GM21526 (cell line): ENCODE measurements around the gene SRGAP2C.
"Not testable (repeated sequence)": the region's sequence is repeated elsewhere in the genome, so short reads cannot be mapped to it uniquely, and the experiment has no call there.

Experiments
- ATAC-seq: cut with Tn5 transposase; IDR thresholded peaks from one replicate; pipeline ENCODE4 v1.9.1; 2021; ENCODE audit warnings: moderate library complexity; ENCODE audit not compliant: unreplicated experiment, low FRiP score

The SRGAP2C gene

GRCh38 chr1:121366171-121366570 lies 181.4 kb downstream of the SRGAP2C start:
- ATAC-seq, result not testable (repeated sequence)

GRCh38 chr1:121368910-121369309 lies 184.1 kb downstream of the SRGAP2C start:
- not testable (repeated sequence) for ATAC-seq

GRCh38 chr1:121369959-121370358 lies 185.2 kb downstream of the SRGAP2C start:
- not testable (repeated sequence) for ATAC-seq

GRCh38 chr1:121374851-121375367 lies 190.1 kb downstream of the SRGAP2C start:
- not testable (repeated sequence) for ATAC-seq

GRCh38 chr1:121376986-121377385 lies 192.2 kb downstream of the SRGAP2C start:
- not testable (repeated sequence) for ATAC-seq

- ATAC-seq, result not testable (repeated sequence)
Observed at GRCh38 chr1:121378757-121379156, 194.0 kb downstream of the SRGAP2C start.

- ATAC-seq, result not testable (repeated sequence)
Observed at GRCh38 chr1:121384754-121385153, 200.0 kb downstream of the SRGAP2C start.

GRCh38 chr1:121385162-121385561 lies 200.4 kb downstream of the SRGAP2C start:
- not testable (repeated sequence) for ATAC-seq

- not testable (repeated sequence) for ATAC-seq
Observed at GRCh38 chr1:121385563-121386288, 201.0 kb downstream of the SRGAP2C start.

GRCh38 chr1:121386319-121386948 lies 201.7 kb downstream of the SRGAP2C start:
- not testable (repeated sequence) for ATAC-seq

GRCh38 chr1:121389895-121390560 lies 205.3 kb downstream of the SRGAP2C start:
- not testable (repeated sequence) for ATAC-seq

GRCh38 chr1:121392130-121392529 lies 207.4 kb downstream of the SRGAP2C start:
- ATAC-seq, result not testable (repeated sequence)

- ATAC-seq, result not testable (repeated sequence)
Observed at GRCh38 chr1:121395718-121396201, 211.0 kb downstream of the SRGAP2C start.

- not testable (repeated sequence) for ATAC-seq
Observed at GRCh38 chr1:121396335-121397081, 211.7 kb downstream of the SRGAP2C start.

GRCh38 chr1:121397101-121397500 lies 212.3 kb downstream of the SRGAP2C start:
- not testable (repeated sequence) for ATAC-seq

GRCh38 chr1:121399193-121399592 lies 214.4 kb downstream of the SRGAP2C start:
- not testable (repeated sequence) for ATAC-seq

- ATAC-seq, result not testable (repeated sequence)
Observed at GRCh38 chr1:121400108-121400507, 215.3 kb downstream of the SRGAP2C start.

GRCh38 chr1:121400541-121401310 lies 216.0 kb downstream of the SRGAP2C start:
- ATAC-seq, result not testable (repeated sequence)

GRCh38 chr1:121401375-121401955 lies 216.7 kb downstream of the SRGAP2C start:
- not testable (repeated sequence) for ATAC-seq
